Ovary (tissue), 3 donors: Measurements from ENCODE around the gene PLCH2.

Source experiments
- CTCF ChIP-seq, 3 donors: fragments of 450-650 bp in 2 of 3; fragments of 200-600 bp in 1 of 3; IDR thresholded peaks; one replicate each; pipeline versions ENCODE4 v1.5.1 to v1.8.0; 2016 to 2022; ENCODE audit warnings: antibody characterized with exemption in 3 of 3, mild to moderate bottlenecking in 1 of 3
- EP300 ChIP-seq: sonication (generic); formaldehyde crosslinking; IDR thresholded peaks from one replicate; pipeline ENCODE4 v1.6.1; 2017; ENCODE audit warnings: antibody characterized with exemption
- POLR2A ChIP-seq: fragments of 450-650 bp; IDR thresholded peaks from one replicate; pipeline ENCODE4 v1.6.1; 2017; ENCODE audit warnings: antibody characterized with exemption, mild to moderate bottlenecking, moderate library complexity
- donor health status: DM: no; HTN: no; CAD: no.

DNA sequence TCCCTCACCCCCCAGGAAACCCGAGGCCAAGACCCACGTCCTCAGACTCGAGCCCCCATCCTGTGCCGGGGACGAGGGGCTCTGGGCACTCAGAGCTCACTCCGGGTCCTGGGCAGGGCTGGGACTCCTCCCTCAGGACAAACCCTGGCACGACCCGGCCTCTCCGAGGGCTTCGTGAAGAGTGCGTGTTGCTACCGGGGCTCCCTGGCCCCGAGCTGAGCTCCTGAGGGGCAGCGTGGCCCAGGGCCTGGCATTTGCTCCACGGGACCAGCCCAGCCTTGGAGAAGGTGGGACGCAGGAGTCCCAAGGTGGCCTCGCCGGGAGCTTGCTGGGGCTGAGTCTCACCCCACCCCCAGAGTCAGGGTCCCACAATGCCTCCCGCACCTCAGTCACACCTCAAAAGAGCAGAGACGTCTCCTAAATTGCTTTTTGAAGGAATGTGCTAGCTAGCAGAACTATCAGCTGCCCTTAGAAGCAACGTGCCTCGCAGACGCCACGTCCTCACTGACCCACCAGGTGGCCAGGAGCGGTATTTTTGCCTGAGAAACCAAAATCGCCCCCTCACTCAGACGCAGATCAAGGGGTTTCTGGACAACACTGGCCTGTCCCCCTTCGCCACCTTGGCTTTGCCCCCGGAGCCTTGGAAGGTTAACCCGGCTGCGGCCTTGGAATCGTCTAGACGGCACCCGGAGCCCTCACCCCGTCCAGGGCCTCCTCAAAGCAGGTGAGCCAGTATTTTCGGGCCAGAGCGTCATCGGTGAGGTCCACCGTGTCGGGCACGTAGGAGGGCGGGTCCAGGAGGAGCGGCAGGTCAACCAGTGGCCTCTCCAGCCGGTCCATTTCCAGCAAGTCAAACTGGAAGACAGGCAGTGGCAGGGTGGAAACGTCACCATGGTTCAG is 39.0 kb downstream of the PLCH2 start:
- TF ChIP-seq CTCF (IDR thresholded peaks at IDR 0.05) = no peak
- no peak for TF ChIP-seq POLR2A
- TF ChIP-seq EP300 = no peak
